Measurements from ENCODE around the gene PON3. TPM values are rescaled to one million over a fixed set of nuclear protein-coding genes. Genes with fewer than 3 reads are reported as not detected.

PON3 gene
- total and polyA plus RNA-seq, 2 of the 4 experiments (the other 2 are of a cell fraction): not detected

- no peak for ATAC-seq (ENCODE audit: low read depth)
- intact Hi-C loops (cut with micrococcal nuclease): no loop called here
These were observed 65.8 kb downstream of the PON3 start for GRCh38 chr7:95330204-95330960.

More at GRCh38 chr7:95330204-95330960, 65.8 kb downstream of the PON3 start:
- Histone ChIP-seq H3K4me1 (ENCODE audit: control insufficient read depth, insufficient read depth, low read length) (no peaks in the 10 kb centered on the region), H4K20me1 (ENCODE audit: insufficient read depth, low read length) (no peaks in the 10 kb centered on the region), H3K4me3 (ENCODE audit: insufficient read depth, low read depth, low read length) (peak overlapping the region; percentile 49; the same call in 1 of the 2 replicates), H3K23ac (ENCODE audit: low read depth, low read length) (no peak overlapping the region), H3K79me1 (ENCODE audit: low read depth in 1 of 2, low read length in 2 of 2) (no peaks in the 10 kb centered on the region), H2AK9ac (replicated peaks; ENCODE audit: low read depth, low read length, poor library complexity) (no peak overlapping the region), H4K91ac (ENCODE audit: insufficient read depth, low read depth, low read length) (no peak overlapping the region), H3K9me1 (ENCODE audit: insufficient read depth, low read length) (no peaks in the 10 kb centered on the region), H3K27me3 (ENCODE audit: control insufficient read depth, insufficient read depth, low read length) (no peaks in the 10 kb centered on the region; the same call in 1 of the 2 replicates), H3K14ac (replicated peaks; ENCODE audit: low read depth, low read length) (no peak overlapping the region), H4K5ac (ENCODE audit: low read depth, low read length) (no peak overlapping the region), H2BK15ac (ENCODE audit: low read depth, low read length) (no peak overlapping the region), H3K9ac (ENCODE audit: low read depth, low read length) (no peak overlapping the region), H3K4ac (ENCODE audit: low read depth, low read length) (no peak overlapping the region), H2BK5ac (ENCODE audit: low read depth, low read length, poor library complexity, severe bottlenecking) (no peak overlapping the region), H3K56ac (ENCODE audit: extremely low read depth, insufficient read depth, low read length) (no peak overlapping the region), H2BK20ac (ENCODE audit: low read depth, low read length) (no peak overlapping the region), H3K4me2 (ENCODE audit: low read depth, low read length) (peak overlapping the region; percentile 84; the same call in 1 of the 2 replicates), H3K18ac (ENCODE audit: low read depth, low read length) (no peak overlapping the region), H3K36me3 (ENCODE audit: control insufficient read depth, insufficient read depth, low read length) (no peaks in the 10 kb centered on the region), H3K9me3 (ENCODE audit: control insufficient read depth, insufficient read depth, low read length) (no peaks in the 10 kb centered on the region), H2AK5ac (ENCODE audit: low read depth, low read length) (no peak overlapping the region), H2BK120ac (ENCODE audit: low read depth, low read length) (no peak overlapping the region), H4K8ac (ENCODE audit: low read depth in 2 of 2, low read length in 2 of 2) (no peak overlapping the region), H2AFZ (replicated peaks; ENCODE audit: low read length, poor library complexity) (no peak overlapping the region), H3K27ac (ENCODE audit: insufficient read depth, low read length) (no peak overlapping the region)
- CTCF ChIA-PET: no interaction called here
- no peak for TF ChIP-seq MAZ (IDR thresholded peaks at IDR 0.05; ENCODE audit: borderline replicate concordance, low read depth, low read length)
- no peak for TF ChIP-seq RFX5 (IDR thresholded peaks at IDR 0.05; ENCODE audit: low read depth, low read length)
- no peak for TF ChIP-seq NFE2L2 (IDR thresholded peaks at IDR 0.05; ENCODE audit: low read depth, low read length)
- TF ChIP-seq RCOR1 (IDR thresholded peaks at IDR 0.05; ENCODE audit: insufficient replicate concordance, low read length): no peak
- TF ChIP-seq FOS (IDR thresholded peaks at IDR 0.05; ENCODE audit: low read depth, low read length): no peak
- no peak for TF ChIP-seq CTCF (conservative IDR thresholded peaks at IDR 0.05; ENCODE audit: low read depth, low read length)
- no peak for TF ChIP-seq MAFK (IDR thresholded peaks at IDR 0.05; ENCODE audit: low read depth, low read length)
- TF ChIP-seq SMC3 (IDR thresholded peaks at IDR 0.05; ENCODE audit: low read depth, low read length): no peak
- no peak for TF ChIP-seq RAD21 (IDR thresholded peaks at IDR 0.05; ENCODE audit: low read length)
- TF ChIP-seq MXI1 (IDR thresholded peaks at IDR 0.05; ENCODE audit: borderline replicate concordance, low read depth, low read length): no peak
- in situ Hi-C loops (cut with MboI; ENCODE audit: low sequenced_read_pairs) (no loop called here), dilution Hi-C loops (cut with HindIII; ENCODE audit: low sequenced_read_pairs, unreplicated experiment) (no loop called here)
- POLR2A ChIA-PET (ENCODE audit: unreplicated experiment): no interaction called here
- BruUV-seq (replicated peaks): no TSS peak
- no peak for DNase-seq
- no CpG with 5 or more reads among the region's 4 CpGs for WGBS, 2 experiments (ENCODE audit: extremely low coverage in 2 of 2, insufficient read length in 1 of 2)

Data from IMR-90 (cell line).